Erythroblast (primary cell): Measurements from ENCODE around the gene KRT2.

Source experiments
- GATA1 ChIP-seq: IDR thresholded peaks from 2 replicates; pipeline ENCODE4 v1.6.1; 2011; ENCODE audit warnings: low read depth, mild to moderate bottlenecking, control low read depth, low read length, moderate library complexity
- POLR2A ChIP-seq: IDR thresholded peaks from 2 replicates; pipeline ENCODE4 v1.6.1; 2011; ENCODE audit warnings: mild to moderate bottlenecking, low read length

GRCh38 chr12:52682938-52683574, 31.0 kb upstream of the KRT2 start:
- TF ChIP-seq POLR2A: no peak
- no peak for TF ChIP-seq GATA1
